HG02642 (cell line): Measurements from ENCODE around the gene FZD4.
"Not testable (repeated sequence)": the region's sequence is repeated elsewhere in the genome, so short reads cannot be mapped to it uniquely, and the experiment has no call there.

Experiments
- ATAC-seq: cut with Tn5 transposase; IDR thresholded peaks from one replicate; pipeline ENCODE4 v1.9.1; 2021; ENCODE audit warnings: mild to moderate bottlenecking; ENCODE audit not compliant: unreplicated experiment, poor library complexity

Gene FZD4

DNA sequence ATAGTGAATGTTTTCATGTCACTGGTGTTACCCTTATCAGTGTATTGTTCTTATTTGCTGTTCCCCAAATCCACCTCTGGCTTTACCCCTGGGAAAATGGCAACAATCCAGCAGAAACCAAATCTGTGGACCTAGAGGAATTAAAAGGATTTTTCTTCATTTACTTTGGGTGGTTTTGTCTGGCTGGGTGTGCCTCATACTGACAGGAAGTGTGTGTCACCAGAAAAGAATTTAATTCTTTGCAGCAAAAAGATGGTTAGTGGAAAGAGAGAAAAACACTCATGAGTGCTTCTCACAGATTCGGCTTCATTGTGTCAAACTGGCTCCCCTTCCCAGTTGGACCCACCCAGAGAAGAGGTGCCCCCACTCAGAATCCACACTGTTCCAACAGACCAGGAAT lies 38.9 kb downstream of the FZD4 start:
- ATAC-seq = no peak

DNA sequence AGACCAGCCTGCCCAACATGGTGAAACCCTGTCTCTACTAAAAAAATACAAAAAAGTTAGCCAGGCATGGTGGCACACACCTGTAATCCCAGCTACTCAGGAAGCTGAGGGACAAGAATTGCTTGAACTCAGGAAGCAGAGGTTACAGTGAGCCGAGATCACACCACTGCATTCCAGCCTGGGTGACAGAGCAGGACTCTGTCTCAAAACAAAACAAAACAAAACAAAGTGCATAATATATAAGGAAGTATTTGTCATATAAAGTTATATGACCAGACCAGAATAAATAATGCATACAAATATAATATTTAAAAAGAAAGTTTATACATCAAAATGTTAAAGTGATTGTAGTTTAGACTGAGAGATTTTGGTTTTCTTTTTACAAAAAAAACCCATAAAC lies 39.3 kb downstream of the FZD4 start:
- ATAC-seq = not testable (repeated sequence)

DNA sequence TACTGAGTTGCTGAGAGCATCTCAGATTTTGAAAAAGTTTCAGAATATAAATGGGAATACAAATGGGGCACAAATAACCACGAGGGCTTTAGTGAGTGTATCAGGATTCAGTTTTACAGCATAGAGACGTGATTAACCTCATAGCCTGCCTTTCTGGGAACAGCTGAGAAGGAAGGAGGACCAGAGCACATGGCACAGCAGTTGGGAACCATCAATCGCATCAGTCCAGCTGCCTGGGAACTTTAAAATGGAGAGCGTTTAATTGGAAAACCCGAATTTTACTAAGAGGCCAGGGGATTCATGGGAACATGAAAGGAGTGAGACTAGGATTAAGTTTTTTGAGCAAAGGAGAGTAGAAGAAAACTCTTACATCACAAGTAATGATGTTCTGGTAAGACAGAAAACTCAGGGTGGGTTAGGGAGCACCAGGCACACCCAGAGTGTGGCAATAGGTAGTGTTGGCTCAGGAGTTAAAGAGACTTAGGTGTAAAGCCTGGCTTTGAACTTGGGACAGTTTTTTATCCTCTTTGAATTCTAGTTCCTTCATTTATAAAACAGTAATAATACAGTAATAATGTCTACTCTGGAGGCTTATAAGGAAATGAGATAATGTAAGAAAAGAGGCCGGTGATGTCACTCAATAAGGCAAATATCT lies 40.2 kb downstream of the FZD4 start:
- ATAC-seq = no peak

DNA sequence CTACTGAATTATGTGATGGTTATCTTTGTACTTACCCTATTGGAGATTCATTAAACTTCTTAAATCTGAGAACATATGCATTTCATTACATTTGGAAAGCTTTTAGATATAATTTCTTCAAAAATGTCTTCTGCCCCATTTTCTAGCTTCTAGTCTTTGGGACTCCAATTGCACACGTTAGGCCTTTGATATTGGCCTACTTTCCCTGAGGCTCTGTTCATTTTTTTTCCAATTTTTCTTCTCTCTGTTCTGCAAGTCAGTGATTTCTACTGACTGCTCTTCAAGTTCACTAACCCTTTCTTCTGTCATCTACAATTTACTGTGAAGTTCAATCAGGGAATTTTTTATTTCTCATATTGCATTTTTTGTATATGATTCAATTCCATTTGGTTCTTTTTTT lies 43.0 kb downstream of the FZD4 start:
- ATAC-seq = no peak

DNA sequence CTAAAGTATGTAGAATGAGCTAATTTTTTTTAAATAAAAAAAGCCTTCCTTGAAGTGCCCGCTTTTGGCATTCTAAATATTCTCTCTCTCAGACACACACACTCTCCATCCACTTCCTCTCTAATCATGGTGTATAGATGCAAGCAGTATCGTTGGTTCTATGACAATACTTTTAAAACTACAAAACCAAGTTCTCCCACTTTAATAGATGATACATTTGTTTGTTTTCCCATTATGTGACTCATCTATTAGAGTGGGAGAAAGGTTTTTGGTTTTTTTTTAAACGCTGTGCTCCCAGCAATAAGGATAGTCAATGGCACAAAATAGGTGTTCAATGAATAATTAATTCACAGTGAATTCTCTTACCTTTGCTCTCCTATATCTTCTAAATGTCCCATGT lies 44.6 kb downstream of the FZD4 start:
- no peak for ATAC-seq

DNA sequence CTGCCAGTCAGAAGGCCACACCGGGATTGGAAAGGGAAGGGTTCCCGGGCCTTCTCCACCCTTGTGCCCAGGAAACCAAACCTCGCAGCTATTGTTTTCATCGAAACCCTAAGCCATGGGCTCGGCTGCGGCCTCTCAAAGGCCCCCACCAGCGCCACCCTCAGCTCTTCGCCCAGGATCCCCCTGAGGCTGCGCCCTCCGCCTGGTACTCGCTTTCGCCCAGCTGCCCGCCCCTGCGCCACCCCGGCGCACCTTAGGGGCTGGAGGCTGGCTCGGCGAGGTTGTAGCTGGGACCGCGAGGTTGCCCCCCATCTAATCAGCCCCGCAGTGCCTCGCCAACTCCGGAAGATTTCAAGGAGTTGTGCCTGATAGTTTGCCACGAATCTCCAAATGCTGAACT lies 49.0 kb downstream of the FZD4 start:
- ATAC-seq = no peak

DNA sequence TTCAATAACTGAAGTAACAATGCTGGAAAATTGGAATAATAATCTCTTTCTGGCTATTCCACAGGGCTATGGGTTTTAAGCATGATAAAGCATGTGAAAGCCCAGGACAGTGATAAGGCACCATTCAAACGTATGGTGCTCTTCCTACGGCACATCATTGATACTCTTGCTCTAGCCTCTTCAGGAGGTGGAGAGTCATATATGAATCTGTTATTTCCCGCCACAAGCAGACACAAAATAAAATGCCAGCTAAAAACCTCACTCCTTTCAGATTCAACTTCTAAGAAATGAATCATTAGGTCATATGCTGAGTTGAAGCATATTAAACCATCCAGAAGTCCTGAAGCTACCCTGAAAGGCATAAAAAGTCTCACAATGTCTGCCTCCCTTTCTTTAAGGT lies 49.9 kb downstream of the FZD4 start:
- no peak for ATAC-seq

DNA sequence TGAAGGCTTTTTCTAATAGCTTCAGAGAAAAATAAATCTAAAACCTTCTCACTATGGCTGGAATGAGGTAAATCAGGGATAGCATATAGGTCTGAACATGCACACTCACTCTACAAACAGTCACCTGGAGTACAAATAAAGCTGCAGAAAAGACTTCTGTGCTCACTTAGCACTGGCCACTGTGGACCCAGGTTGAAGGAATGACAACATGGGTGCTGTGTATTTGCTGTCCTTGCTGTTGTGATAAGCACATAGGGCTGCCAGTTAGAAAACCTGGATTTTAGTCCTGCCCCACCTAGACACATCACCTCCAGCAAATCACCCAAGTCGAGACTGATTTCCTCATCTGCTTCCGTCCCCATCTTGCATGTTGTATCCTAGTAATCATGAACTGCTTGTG lies 51.2 kb downstream of the FZD4 start:
- ATAC-seq = no peak

DNA sequence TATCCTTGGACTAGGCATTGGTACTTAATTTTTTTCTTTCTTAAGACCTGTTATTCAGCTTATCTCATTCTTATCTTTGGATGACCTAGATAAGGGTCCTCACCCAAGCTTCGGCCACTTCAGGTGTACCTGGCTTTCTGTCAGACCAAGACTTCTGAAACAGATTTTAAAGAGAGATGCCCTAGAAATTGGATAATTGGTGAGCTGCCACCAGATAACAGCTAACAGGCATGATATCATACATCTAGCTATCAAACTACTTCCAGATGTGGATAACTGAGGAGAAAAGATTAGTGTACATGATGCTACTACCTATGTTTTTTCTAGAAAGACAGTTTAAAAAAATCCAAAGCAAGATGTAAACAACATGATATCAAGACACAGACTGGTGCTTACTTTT lies 52.9 kb downstream of the FZD4 start:
- no peak for ATAC-seq

DNA sequence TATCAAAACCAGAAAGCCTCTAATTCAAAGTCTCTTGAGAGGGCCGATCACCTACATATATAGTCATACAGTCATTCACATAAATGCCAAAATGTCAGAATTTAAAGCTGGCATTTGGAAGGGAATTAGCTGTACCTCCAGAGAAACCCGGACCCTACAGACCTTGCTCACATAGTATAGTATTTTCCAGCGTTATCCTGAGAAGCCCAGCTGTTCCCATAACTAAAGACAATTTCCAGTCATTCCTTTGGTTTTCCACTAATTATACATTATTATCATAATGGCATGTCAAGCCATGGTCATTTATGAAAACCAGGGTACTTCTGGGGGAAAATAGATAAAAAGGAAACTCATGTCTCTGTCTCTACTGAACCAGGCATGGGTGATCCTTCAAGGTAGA lies 53.6 kb downstream of the FZD4 start:
- no peak for ATAC-seq

DNA sequence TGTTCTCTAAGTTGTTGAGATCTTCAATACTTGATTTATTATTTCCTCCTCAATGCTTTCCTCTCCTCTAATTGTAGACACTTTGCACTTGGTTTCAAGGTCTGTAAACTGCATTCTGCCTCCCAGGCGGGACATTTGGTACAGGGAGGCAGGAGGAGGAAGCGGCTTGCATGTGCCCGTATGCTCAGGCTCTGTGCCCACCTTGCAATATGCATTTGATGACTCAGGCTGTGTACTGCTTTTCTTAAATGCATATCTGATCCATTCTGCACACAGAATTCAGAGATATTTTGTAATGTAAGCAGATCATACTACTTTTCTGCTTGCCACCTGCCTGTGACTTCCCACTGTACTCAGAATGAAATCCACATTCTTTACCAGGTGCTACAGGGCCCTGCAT lies 55.0 kb downstream of the FZD4 start:
- no peak for ATAC-seq

DNA sequence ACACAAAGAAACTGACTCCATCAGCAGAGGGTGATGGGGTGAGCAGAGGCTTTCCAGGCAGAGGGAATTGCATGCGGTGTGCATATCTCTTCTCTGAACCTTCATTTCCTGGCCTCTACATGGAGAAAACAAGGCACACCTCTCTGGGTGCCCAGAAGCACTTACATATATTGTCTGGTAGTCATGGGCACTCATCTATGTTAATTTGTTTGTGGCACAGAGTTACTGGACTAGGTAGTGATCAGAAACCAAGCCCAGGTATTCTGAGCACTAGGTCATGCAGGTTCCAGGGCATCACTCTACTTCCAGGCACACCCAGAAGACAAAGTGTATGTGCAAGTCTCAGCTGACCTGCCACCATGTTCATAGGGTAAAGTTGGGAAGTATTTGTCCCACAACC lies 56.5 kb downstream of the FZD4 start:
- no peak for ATAC-seq

DNA sequence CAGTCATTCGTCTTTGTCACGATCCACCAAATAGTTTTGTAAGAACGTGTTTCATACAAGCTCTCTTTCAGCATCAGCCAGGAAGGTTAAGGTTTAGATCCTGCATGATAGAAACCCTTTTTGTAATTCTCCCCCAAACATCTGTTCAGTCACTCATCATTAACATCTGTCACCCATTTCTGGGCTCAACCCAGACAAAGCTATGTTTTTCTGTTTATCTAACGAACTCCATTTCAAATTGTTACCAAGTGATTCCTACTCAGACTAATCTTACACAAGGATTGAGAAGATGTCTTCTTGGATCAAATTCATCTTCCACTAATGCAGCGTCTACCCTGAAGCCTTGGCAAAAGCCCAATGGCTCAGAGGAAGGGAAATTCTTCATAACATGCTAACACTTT lies 58.8 kb downstream of the FZD4 start:
- ATAC-seq = no peak
